Keratinocyte (primary cell): ENCODE data around the gene TIMP2. TPM values are rescaled to one million over a fixed set of nuclear protein-coding genes. Genes with fewer than 3 reads are reported as not detected.

Experiments used
- DNase-seq: peaks from one replicate; pipeline ENCODE4 v3.0.0-alpha.2; 2011; ENCODE audit warnings: low read depth, missing footprints, low spot score
- FAIRE-seq: peaks from 2 replicates; lab custom pipeline; 2011; peaks lifted over from hg19 to GRCh38; lab: Jason Lieb, UNC
- H2AFZ ChIP-seq: 2 replicates; pipeline ENCODE4 v1.6.0; 2012; ENCODE audit warnings: low read length, control low read depth, inconsistent platforms; ENCODE audit not compliant: control insufficient read depth
- H3K27ac ChIP-seq: 2 replicates; pipeline ENCODE4 v1.5.1; 2011; ENCODE audit warnings: low read length; ENCODE audit not compliant: control insufficient read depth, insufficient read depth
- H3K27me3 ChIP-seq: 3 replicates; pipeline ENCODE4 v1.6.0; 2011; ENCODE audit warnings: low read length; ENCODE audit not compliant: control insufficient read depth, insufficient read depth; ENCODE audit errors: extremely low read depth
- H3K36me3 ChIP-seq, 2 experiments: 2 replicates in 1 of 2; 3 replicates in 1 of 2; pipeline ENCODE4 v1.5.1; 2011; ENCODE audit warnings: low read length in 2 of 2, mild to moderate bottlenecking in 1 of 2; ENCODE audit not compliant: control insufficient read depth in 2 of 2, insufficient read depth in 2 of 2; ENCODE audit errors: extremely low read depth in 1 of 2
- H3K4me1 ChIP-seq: 3 replicates; pipeline ENCODE4 v1.5.1; 2011; ENCODE audit warnings: low read length; ENCODE audit not compliant: control insufficient read depth, insufficient read depth; ENCODE audit errors: extremely low read depth
- H3K4me2 ChIP-seq: 3 replicates; pipeline ENCODE4 v1.6.0; 2011; ENCODE audit warnings: low read depth, low read length; ENCODE audit not compliant: control insufficient read depth, insufficient read depth; ENCODE audit errors: extremely low read depth
- H3K4me3 ChIP-seq, 3 experiments: fragments of 200-600 bp in 1 of 3; sonication (generic) in 1 of 3; 2 replicates in 2 of 3; 3 replicates in 1 of 3; pipeline ENCODE4 v1.5.1; 2011 to 2016; ENCODE audit warnings: low read length in 3 of 3, mild to moderate bottlenecking in 3 of 3, control low read depth in 2 of 3, inconsistent platforms in 1 of 3, low read depth in 1 of 3, mixed read lengths in 1 of 3, mixed run types in 1 of 3, moderate library complexity in 1 of 3; ENCODE audit not compliant: control insufficient read depth in 2 of 3, insufficient read depth in 2 of 3; ENCODE audit errors: extremely low read depth in 1 of 3
- H3K79me2 ChIP-seq: 2 replicates; pipeline ENCODE4 v1.6.0; 2012; ENCODE audit warnings: low read length; ENCODE audit not compliant: control insufficient read depth, insufficient read depth
- H3K9ac ChIP-seq: 3 replicates; pipeline ENCODE4 v1.6.0; 2011; ENCODE audit warnings: low read length; ENCODE audit not compliant: control insufficient read depth, insufficient read depth; ENCODE audit errors: extremely low read depth
- H3K9me1 ChIP-seq: 3 replicates; pipeline ENCODE4 v1.6.0; 2011; ENCODE audit warnings: low read length; ENCODE audit not compliant: control insufficient read depth, insufficient read depth; ENCODE audit errors: extremely low read depth
- H3K9me3 ChIP-seq: 2 replicates; pipeline ENCODE4 v1.5.1; 2012; ENCODE audit warnings: low read depth, low read length; ENCODE audit not compliant: control insufficient read depth
- H4K20me1 ChIP-seq: 3 replicates; pipeline ENCODE4 v1.6.0; 2011; ENCODE audit warnings: low read length; ENCODE audit not compliant: control insufficient read depth, insufficient read depth; ENCODE audit errors: extremely low read depth
- EZH2 ChIP-seq: IDR thresholded peaks from one replicate; pipeline ENCODE4 v1.6.1; 2012; ENCODE audit warnings: inconsistent platforms, mild to moderate bottlenecking, low read length, moderate library complexity
- dilution Hi-C: fragments of 300-500 bp; cut with MboI; formaldehyde crosslinking; loops from one replicate; pipeline ENCODE4 v1.7.0; 2020; ENCODE audit warnings: low sequenced_read_pairs; ENCODE audit not compliant: extremely low pct_ligation_motif_present
- polyA plus RNA-seq, 5 experiments: library from polyadenylated mRNA; depleted of rRNA in 3 of 5; stranded (reverse) in 3 of 5; stranded (forward) in 1 of 5; unstranded in 1 of 5; fragments of >200 nt; gene quantifications; 1 replicate in 1 of 5; 2 replicates in 3 of 5; 3 replicates in 1 of 5; pipeline versions ENCODE4 v1.2.1 to v1.2.3, GENCODE V29; 2011 to 2012; ENCODE audit warnings: missing spikeins in 2 of 5, low read depth in 1 of 5, low replicate concordance in 1 of 5
- TF ChIP-seq, protein P1 (sequence below), 3 experiments: IDR thresholded peaks in 1 of 3; conservative IDR thresholded peaks in 1 of 3; optimal IDR thresholded peaks in 1 of 3; 2 replicates in 2 of 3; 3 replicates in 1 of 3; pipeline versions ENCODE3 to v1.5.1; 2011; ENCODE audit warnings: low read length in 3 of 3, mild to moderate bottlenecking in 3 of 3, moderate library complexity in 2 of 3, control low read depth in 1 of 3, inconsistent platforms in 1 of 3; ENCODE audit not compliant: insufficient read depth in 2 of 3; ENCODE audit errors: extremely low read depth in 1 of 3

The TIMP2 gene
- polyA plus RNA-seq, 1 donor (not counting 4 experiments of a cell fraction or from before 2014, with no cell fraction given) = 1.2 TPM

GRCh38 chr17:78892062-78892456, 33.1 kb downstream of the TIMP2 start:
- no peaks in the 10 kb centered on the region for H3K9me3 ChIP-seq
- H3K4me1 ChIP-seq = no peaks in the 10 kb centered on the region
- no peak overlapping the region for H3K4me3 ChIP-seq
- H3K4me2 ChIP-seq = no peak overlapping the region
- H3K9me1 ChIP-seq = no peaks in the 10 kb centered on the region
- H3K79me2 ChIP-seq = no peaks in the 10 kb centered on the region
- peaks cover 2% of the 10 kb centered on the region for H4K20me1 ChIP-seq
- no peak overlapping the region for H3K9ac ChIP-seq
- peaks cover 13% of the 10 kb centered on the region for H3K27me3 ChIP-seq
- dilution Hi-C loops = no loop called here
- DNase-seq = no peak
- H3K36me3 ChIP-seq = no peaks in the 10 kb centered on the region
- FAIRE-seq = no peak
- H2AFZ ChIP-seq = no peak overlapping the region
- H3K27ac ChIP-seq = no peak overlapping the region
- TF ChIP-seq, protein P1, sequence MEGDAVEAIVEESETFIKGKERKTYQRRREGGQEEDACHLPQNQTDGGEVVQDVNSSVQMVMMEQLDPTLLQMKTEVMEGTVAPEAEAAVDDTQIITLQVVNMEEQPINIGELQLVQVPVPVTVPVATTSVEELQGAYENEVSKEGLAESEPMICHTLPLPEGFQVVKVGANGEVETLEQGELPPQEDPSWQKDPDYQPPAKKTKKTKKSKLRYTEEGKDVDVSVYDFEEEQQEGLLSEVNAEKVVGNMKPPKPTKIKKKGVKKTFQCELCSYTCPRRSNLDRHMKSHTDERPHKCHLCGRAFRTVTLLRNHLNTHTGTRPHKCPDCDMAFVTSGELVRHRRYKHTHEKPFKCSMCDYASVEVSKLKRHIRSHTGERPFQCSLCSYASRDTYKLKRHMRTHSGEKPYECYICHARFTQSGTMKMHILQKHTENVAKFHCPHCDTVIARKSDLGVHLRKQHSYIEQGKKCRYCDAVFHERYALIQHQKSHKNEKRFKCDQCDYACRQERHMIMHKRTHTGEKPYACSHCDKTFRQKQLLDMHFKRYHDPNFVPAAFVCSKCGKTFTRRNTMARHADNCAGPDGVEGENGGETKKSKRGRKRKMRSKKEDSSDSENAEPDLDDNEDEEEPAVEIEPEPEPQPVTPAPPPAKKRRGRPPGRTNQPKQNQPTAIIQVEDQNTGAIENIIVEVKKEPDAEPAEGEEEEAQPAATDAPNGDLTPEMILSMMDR (optimal IDR thresholded peaks at IDR 0.05 in 1 of 3, IDR thresholded peaks at IDR 0.05 in 1 of 3, conservative IDR thresholded peaks at IDR 0.05 in 1 of 3; ENCODE audit: extremely low read depth in 1 of 3, insufficient read depth in 2 of 3, low read length in 3 of 3) = no peak
- no peak for TF ChIP-seq EZH2

DNA sequence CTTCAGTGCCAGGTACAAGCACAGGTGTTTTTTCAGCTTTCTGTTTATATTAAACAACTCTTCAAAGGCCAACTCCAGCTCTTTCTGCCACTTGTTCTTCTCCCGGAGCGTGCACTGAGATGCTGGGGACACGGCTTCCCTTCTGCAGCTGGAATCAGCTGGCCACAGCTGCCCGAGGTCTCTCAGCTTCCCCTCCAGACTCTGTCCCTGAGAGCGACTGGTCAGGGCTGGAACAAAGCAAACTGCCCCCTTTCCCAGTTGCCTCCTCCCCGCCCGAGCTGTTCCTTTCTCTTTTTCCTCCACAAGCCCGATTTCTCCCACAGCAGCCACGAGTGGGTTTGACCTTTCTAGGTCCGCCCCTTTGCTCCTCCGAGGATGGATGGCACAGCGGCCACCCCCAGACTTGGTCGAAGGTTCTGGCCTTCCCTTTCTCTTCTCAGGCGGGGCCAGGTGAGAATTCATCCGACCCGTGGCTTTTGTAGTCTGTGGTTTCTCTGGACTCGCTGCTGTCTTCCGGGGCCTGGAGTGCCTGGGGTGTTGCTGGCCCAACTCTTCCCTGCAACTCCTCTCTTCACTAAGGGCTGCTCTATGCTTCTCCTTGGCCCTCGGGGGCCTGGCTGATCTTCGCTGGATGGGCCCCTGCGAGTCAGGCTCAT, 33.7 kb downstream of the TIMP2 start:
- FAIRE-seq (no peak), DNase-seq (no peak)
- no peak overlapping the region for H3K4me2 ChIP-seq
- H3K9me1 ChIP-seq = no peaks in the 10 kb centered on the region
- H3K9me3 ChIP-seq = no peaks in the 10 kb centered on the region
- no peak overlapping the region for H3K27ac ChIP-seq
- dilution Hi-C loops = no loop called here
- H3K27me3 ChIP-seq = peaks cover 13% of the 10 kb centered on the region
- TF ChIP-seq, protein P1 (optimal IDR thresholded peaks at IDR 0.05 in 1 of 3, IDR thresholded peaks at IDR 0.05 in 1 of 3, conservative IDR thresholded peaks at IDR 0.05 in 1 of 3; ENCODE audit: extremely low read depth in 1 of 3, insufficient read depth in 2 of 3, low read length in 3 of 3) = no peak
- no peak for TF ChIP-seq EZH2
- no peaks in the 10 kb centered on the region for H3K4me1 ChIP-seq
- peaks cover 2% of the 10 kb centered on the region for H4K20me1 ChIP-seq
- H3K9ac ChIP-seq = no peak overlapping the region
- no peak overlapping the region for H2AFZ ChIP-seq
- no peaks in the 10 kb centered on the region for H3K79me2 ChIP-seq
- H3K36me3 ChIP-seq = no peaks in the 10 kb centered on the region
- no peak overlapping the region for H3K4me3 ChIP-seq
